ENCODE measurements around the gene BCAS4.
"Not testable (repeated sequence)": the region's sequence is repeated elsewhere in the genome, so short reads cannot be mapped to it uniquely, and the experiment has no call there.

Gene BCAS4

DNA sequence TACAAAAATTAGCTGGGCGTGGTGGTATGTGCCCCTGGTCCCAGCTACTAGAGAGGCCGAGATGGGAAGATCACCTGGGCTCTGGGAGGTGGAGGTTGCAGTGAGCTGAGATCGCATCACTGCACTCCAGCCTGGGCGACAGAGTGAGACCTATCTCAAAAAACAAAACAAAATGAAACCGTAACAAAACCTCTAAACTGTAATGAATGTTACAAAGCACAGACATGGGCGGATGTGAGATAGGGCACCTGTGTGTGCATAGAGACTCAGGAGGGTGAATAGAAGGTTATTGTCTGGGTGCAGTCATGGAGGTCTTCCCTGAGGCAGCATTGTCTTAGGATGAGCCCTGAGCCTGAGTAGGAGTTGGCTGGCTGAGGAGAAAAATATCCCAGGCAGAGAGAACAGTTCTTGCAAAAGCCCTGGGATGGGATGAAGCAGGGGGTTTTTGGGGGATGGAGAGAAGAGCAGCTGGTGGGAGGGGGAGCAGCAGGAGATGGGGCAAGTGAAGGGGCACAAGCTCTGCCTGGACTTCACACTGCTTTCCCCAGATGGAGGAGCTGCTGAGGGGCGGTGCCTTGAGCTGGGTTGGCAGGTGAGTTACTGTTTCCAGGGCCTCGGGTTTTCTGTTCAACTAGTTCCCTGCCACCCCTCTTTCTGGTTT is 5.2 kb downstream of the BCAS4 start:
- no peak for DNase-seq

DNA sequence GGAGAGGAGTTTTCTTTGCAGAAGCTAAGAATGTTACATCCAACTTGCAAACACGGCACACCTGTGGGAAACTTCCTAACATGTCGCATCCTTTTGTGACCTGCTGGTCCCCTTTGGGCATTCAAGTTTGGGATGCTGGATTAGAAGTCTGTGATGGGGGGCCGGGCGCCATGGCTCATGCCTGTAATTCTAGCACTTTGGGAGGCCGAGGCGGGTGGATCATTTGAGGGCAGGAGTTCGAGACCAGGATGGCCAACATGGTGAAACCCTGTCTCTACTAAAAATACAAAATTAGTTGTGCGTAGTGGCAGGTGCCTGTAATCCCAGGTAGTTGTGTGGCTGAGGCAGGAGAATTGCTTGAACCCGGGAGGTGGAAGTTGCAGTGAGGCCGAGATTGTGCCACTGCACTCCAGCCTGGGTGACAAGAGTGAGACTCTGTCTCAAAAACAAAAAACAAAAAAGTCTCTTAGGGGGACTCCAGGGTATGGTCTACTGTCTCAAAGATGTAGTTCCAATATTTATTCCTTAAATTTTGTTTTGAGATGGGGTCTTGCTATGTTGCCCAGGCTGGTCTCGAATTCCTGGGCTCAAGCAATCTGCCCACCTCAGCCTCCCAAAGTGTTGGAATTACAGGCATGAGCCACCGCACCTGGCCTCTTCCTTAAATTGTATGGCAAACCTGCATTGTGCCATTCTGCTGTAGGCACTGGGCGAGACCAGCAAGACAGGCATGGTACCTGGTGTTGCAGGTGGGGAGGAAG is 6.3 kb downstream of the BCAS4 start:
- not testable (repeated sequence) for DNase-seq

DNA sequence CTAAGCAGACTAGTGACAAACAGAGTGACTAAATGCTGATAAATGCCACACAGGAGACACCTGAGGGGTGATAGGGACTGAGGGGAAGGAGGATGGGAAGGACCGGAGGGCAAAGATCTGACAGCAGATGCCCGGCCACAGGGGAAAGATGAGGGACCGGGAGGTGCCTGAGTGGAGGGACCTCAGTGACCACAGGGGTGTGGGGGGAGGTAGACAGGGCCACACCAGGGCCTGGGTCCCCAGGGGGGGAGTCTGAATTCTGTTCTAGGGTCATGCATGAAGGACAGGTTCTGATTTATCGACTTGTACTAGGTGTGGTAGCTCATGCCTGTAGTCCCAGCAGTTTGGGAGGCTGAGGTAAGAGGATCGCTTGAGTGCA is 6.9 kb downstream of the BCAS4 start:
- DNase-seq = no peak

DNA sequence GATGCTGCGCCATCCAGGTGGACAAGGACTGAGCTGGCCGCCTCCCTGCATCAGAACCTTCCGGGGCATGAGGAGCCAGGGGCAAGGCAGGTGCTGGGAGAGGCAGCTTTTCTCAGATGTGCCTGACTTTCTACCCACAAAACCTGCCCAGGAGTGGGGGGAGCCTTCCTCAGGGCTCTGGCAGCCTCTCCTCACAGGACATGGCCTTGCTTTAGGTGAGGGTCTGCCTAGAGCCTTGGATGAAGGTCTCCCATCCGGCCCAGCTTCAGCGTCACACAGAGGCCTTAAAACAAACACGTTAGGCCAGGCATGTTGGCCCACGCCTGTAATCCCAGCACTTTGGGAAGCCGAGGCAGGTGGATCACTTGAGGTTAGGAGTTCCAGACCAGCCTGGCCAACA is 7.4 kb downstream of the BCAS4 start:
- no peak for DNase-seq

DNA sequence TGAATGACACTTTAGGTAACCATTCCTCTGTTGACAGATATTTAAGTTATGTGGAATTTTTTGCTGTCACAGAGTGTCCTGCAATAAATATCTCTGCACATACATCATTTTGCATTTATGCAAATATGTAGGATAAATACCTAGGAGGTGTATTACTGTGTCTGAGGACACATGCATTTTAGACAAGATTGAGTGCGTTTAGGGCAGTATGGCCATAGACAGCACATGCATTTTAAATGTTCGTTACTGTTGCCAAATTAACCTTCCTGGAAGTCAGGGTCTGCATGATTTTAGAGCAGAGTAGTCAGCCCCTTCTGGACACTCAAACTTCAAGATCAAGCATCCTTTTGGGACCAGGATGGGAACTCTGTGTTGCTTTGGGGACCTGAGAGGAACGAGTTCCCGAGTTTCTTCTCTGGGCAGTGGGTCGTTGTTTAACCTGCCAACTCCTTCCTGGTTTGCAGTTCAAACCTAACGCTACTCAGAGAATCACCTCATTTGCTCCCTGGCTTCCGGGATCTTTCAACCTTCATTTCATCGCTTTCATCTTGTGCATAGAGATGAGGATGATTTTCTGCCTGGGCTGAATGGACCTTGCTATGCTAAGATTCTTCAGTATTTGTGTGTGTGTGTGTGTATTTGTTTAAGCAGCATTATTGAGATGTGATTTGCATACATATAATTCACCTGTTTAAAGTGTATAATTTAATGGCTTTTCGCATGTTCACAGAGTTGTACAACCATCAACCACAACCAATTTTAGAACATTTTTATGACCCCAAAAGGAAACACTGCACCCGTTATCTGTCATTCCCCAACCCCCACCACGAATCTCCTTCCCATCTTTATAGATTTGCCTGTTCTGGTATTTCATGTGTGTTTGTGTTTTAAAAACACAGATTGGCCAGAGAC is 9.8 kb downstream of the BCAS4 start:
- DNase-seq = no peak

DNA sequence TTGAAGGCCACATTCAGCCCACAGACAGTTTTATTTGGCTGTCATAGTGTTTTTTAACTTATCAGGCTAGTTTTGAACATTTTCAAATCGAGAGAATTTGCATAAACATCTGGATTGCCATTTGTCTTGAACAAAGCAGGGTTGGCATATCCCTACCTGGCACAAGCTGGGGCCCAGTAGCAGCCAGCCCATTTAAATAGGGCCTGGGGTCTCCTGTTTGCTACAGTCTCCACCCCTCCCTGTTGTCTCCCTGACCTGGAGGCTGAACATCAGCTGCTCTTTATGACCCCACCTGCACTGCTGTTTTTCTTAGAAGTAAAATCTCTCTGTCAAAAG is 10.5 kb downstream of the BCAS4 start:
- no peak for DNase-seq

DNA sequence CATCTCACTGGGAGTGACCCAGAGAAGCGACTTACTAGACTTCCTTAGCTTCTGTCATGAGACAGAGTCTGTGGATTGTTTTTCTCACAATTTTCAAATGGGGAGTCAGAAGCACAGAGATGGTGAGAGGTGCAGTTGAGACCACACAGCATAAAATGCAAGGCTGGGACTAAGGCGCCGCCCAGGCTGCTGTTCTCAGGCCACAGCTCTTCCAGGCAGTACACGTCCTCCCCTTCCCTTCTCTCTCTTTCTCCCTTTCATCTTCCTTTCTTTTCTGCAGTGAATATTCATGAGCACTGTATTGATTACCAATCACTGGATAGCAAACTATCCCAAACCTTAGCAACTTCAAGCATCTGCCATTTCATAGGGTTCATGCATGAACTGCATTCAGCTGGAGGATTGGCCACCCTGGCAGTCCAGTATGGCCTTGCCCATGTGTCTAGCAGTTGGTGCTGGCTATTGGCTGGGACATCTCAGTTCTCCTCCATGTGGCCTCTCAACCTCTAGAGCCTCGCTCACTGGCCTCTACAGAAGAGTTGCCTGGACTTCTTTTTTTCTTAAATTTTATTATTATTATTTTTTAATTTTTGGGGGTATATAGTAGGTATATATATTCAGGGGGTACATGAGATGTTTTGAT is 11.4 kb downstream of the BCAS4 start:
- no peak for DNase-seq

DNA sequence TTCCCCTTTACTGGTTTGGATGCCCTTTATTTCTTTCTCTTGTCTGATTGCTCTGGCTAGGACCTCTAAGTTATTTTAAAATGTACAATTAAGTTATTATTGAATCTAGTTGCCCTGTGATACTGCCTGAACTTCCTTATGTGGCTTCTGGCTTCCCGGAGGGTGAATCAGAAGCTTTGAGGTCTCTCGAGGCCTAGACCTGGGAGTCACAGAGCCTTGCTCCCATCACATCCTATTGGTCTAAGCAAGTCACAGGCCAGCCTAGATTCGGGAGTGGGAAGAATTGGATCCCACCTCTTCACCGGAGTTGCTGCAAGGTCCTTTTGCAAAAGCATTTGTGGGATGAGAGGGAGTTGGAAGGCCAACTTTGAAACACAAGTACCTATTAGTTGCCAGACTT is 15.2 kb downstream of the BCAS4 start:
- no peak for DNase-seq

GRCh38 chr20:50810842-50811241 is 16.0 kb downstream of the BCAS4 start:
- DNase-seq = no peak

- DNase-seq = no peak
Measured at GRCh38 chr20:50813101-50813643, 18.3 kb downstream of the BCAS4 start.

- no peak for DNase-seq
Measured at GRCh38 chr20:50813801-50814200, 18.9 kb downstream of the BCAS4 start.

GRCh38 chr20:50814438-50815161 is 19.7 kb downstream of the BCAS4 start:
- no peak for DNase-seq

- DNase-seq = no peak
Measured at GRCh38 chr20:50815162-50815989, 20.5 kb downstream of the BCAS4 start.

- no peak for DNase-seq
Measured at GRCh38 chr20:50817776-50818172, 22.9 kb downstream of the BCAS4 start.

GRCh38 chr20:50819349-50819748 is 24.5 kb downstream of the BCAS4 start:
- no peak for DNase-seq

GRCh38 chr20:50820515-50821256 is 25.8 kb downstream of the BCAS4 start:
- no peak for DNase-seq

DNA sequence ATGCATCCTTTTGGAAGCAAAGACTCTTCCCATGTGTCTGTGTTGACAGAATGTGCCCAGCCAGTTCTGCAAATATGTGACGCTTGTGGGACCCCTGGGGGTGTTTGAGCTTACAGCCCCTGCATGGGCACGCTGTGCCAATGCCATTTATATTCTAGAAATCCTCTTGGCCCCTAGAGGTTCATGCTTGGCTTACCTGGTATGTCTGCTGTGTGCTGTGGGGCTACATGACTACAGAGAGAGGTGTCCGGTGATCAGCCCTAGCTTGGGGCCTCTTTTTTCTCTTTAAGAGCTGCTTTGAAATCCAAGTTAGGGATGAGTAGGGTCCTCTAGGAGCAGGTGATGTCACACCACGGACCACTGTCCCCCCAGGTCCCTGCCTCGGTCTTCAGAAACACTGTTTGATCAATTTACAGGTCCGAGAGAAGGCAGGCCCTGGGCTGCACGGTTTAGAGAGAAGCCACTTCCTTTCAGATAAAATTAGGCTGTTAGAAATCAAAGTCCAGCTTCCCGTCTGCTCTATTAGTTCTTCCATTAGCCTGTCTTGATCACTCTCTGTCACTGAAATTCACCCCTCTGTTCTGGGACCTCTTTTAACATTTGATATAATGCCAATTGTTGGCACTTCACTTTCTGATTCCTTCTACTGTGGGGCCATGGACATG is 26.5 kb downstream of the BCAS4 start:
- no peak for DNase-seq

- DNase-seq = no peak
Measured at GRCh38 chr20:50821994-50822393, 27.1 kb downstream of the BCAS4 start.

GRCh38 chr20:50823319-50823718 is 28.5 kb downstream of the BCAS4 start:
- DNase-seq = no peak

DNA sequence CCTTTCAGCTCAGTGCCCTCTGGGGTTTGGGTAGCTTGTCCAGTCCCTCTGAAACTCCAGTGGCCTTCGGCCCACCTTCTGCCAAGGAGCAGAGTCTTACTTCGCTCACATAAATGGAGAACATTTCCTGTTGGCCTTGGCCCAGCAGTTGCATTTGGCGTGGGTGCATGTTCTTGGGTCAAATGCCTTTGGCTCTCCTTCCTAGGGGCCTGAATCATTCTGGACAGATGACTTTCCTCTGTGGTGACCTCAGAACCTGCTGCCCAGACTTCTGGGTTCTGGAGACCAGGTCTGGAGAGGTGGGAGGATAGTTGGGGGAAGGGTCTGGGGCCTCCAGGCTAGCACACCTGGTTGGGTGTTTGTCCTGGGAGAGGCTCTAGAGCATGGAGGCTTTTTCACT is 29.3 kb downstream of the BCAS4 start:
- DNase-seq = no peak
